Thoracic aorta (tissue), 2 donors: ENCODE measurements around the gene RPS27L. TPM values are rescaled to one million over a fixed set of nuclear protein-coding genes. Genes with fewer than 3 reads are reported as not detected.

Experiments used
- ATAC-seq: fragments of 150-250 bp; one replicate; pipeline ENCODE4 v1.8.0; 2017; ENCODE audit warnings: low read depth; ENCODE audit not compliant: insufficient number of reproducible peaks, low FRiP score
- DNase-seq: peaks from one replicate; pipeline ENCODE4 v3.0.0-alpha.2; 2020; ENCODE audit warnings: low spot score
- H3K27ac ChIP-seq, 2 donors: fragments of 200-600 bp; sonication (generic); 1 replicate in 1 of 2; 2 replicates in 1 of 2; pipeline ENCODE4 v1.5.1; 2016; ENCODE audit warnings: mild to moderate bottlenecking in 2 of 2, moderate library complexity in 2 of 2
- H3K27me3 ChIP-seq: fragments of 200-600 bp; sonication (generic); replicated peaks from 2 replicates; pipeline ENCODE4 v1.6.0; 2016; ENCODE audit warnings: mild to moderate bottlenecking; ENCODE audit not compliant: insufficient read depth
- H3K36me3 ChIP-seq: fragments of 200-600 bp; sonication (generic); one replicate; pipeline ENCODE4 v1.5.1; 2016
- H3K4me1 ChIP-seq, 2 donors: fragments of 200-600 bp; sonication (generic); 1 replicate in 1 of 2; 2 replicates in 1 of 2; pipeline versions ENCODE4 v1.5.1 to v1.6.0; 2016; ENCODE audit warnings: low read depth in 2 of 2, mild to moderate bottlenecking in 1 of 2; ENCODE audit not compliant: control insufficient read depth in 1 of 2
- H3K4me3 ChIP-seq: fragments of 200-600 bp; sonication (generic); 2 replicates; pipeline ENCODE4 v1.5.1; 2016; ENCODE audit warnings: mild to moderate bottlenecking
- H3K9me3 ChIP-seq: fragments of 200-600 bp; sonication (generic); 2 replicates; pipeline ENCODE4 v1.5.1; 2016
- CTCF ChIP-seq: fragments of 200-600 bp; sonication (generic); IDR thresholded peaks from one replicate; pipeline ENCODE4 v1.5.1; 2019; ENCODE audit warnings: antibody characterized with exemption
- total RNA-seq, 2 donors: library from RNA; depleted of rRNA; stranded (reverse); fragments of >200 nt; gene quantifications; one replicate each; pipeline versions ENCODE4 v1.1.0 to v1.2.3, GENCODE V29; 2016

The RPS27L gene
- total RNA-seq, 2 donors from 2014 or later, result 40.1 to 120 TPM

GRCh38 chr15:63176302-63176701 lies 19.0 kb upstream of the RPS27L start:
- Histone ChIP-seq H3K9me3 (no peaks in the 10 kb centered on the region), H3K36me3 (no peaks in the 10 kb centered on the region), H3K4me1 (no peaks in the 10 kb centered on the region), H3K27me3 (no peaks in the 10 kb centered on the region), H3K4me3 (no peak overlapping the region), H3K27ac (no peak overlapping the region)
- ATAC-seq (no peak), DNase-seq (no peak)
- no peak for TF ChIP-seq CTCF

GRCh38 chr15:63172851-63173451 lies 15.7 kb upstream of the RPS27L start:
- no peak overlapping the region for H3K4me3 ChIP-seq
- no peak overlapping the region for H3K27ac ChIP-seq
- no peak for ATAC-seq
- no peaks in the 10 kb centered on the region for H3K9me3 ChIP-seq
- no peak for DNase-seq
- no peaks in the 10 kb centered on the region for H3K27me3 ChIP-seq
- no peaks in the 10 kb centered on the region for H3K4me1 ChIP-seq
- no peaks in the 10 kb centered on the region for H3K36me3 ChIP-seq
- TF ChIP-seq CTCF, result no peak

GRCh38 chr15:63172376-63172775 lies 15.1 kb upstream of the RPS27L start:
- no peak for TF ChIP-seq CTCF
- no peak overlapping the region for H3K27ac ChIP-seq
- DNase-seq, result no peak
- no peak overlapping the region for H3K4me3 ChIP-seq
- no peak for ATAC-seq
- no peaks in the 10 kb centered on the region for H3K4me1 ChIP-seq
- H3K9me3 ChIP-seq, result no peaks in the 10 kb centered on the region
- H3K27me3 ChIP-seq, result no peaks in the 10 kb centered on the region
- H3K36me3 ChIP-seq, result no peaks in the 10 kb centered on the region

- Histone ChIP-seq H3K36me3 (no peaks in the 10 kb centered on the region), H3K4me1 (no peaks in the 10 kb centered on the region), H3K27me3 (no peaks in the 10 kb centered on the region), H3K4me3 (no peak overlapping the region), H3K9me3 (no peaks in the 10 kb centered on the region), H3K27ac (no peak overlapping the region)
- DNase-seq, result no peak
- TF ChIP-seq CTCF, result no peak
- ATAC-seq, result no peak
Observed at GRCh38 chr15:63169788-63170187, 12.5 kb upstream of the RPS27L start.

- Histone ChIP-seq H3K27me3 (no peaks in the 10 kb centered on the region), H3K4me1 (no peaks in the 10 kb centered on the region), H3K9me3 (no peaks in the 10 kb centered on the region), H3K36me3 (no peaks in the 10 kb centered on the region), H3K27ac (no peak overlapping the region), H3K4me3 (no peak overlapping the region)
- TF ChIP-seq CTCF, result no peak
- ATAC-seq, result no peak
- DNase-seq, result no peak
Observed at GRCh38 chr15:63166219-63166618, 8.9 kb upstream of the RPS27L start.
